GM12892 (cell line): ENCODE measurements around the gene PRAC2.

Source experiments
- POLR2A ChIP-seq: IDR thresholded peaks from 2 replicates; pipeline ENCODE4 v1.6.1; 2011; ENCODE audit warnings: low read depth, low read length, control low read depth
- TAF1 ChIP-seq: IDR thresholded peaks from 2 replicates; pipeline ENCODE4 v1.6.1; 2011; ENCODE audit warnings: low read depth, mild to moderate bottlenecking, control low read depth, low read length, borderline replicate concordance

GRCh38 chr17:48723423-48724250 is 652 bp downstream of the PRAC2 start:
- TF ChIP-seq TAF1 (no peak), POLR2A (no peak)
